GM12864 (cell line): Measurements from ENCODE around the gene NPFF.

ENCODE experiments used
- DNase-seq: peaks from one replicate; pipeline ENCODE4 v3.0.0-alpha.2; 2011; ENCODE audit warnings: low read depth
- H3K4me3 ChIP-seq: 2 replicates; pipeline ENCODE4 v1.5.1; 2011; ENCODE audit warnings: mild to moderate bottlenecking, low read depth, low read length, control low read depth
- CTCF ChIP-seq: IDR thresholded peaks from 2 replicates; pipeline ENCODE4 v1.5.1; 2011; ENCODE audit warnings: low read depth, mild to moderate bottlenecking, moderate library complexity, low read length, control low read depth, inconsistent platforms; ENCODE audit errors: missing control alignments

NPFF gene

GRCh38 chr12:53463802-53464560, 43.3 kb downstream of the NPFF start:
- no peak overlapping the region for H3K4me3 ChIP-seq
- no peak for TF ChIP-seq CTCF
- DNase-seq: no peak

- no peak for TF ChIP-seq CTCF
- no peak for DNase-seq
- H3K4me3 ChIP-seq: no peak overlapping the region
These were observed 44.3 kb downstream of the NPFF start for GRCh38 chr12:53462935-53463334.

GRCh38 chr12:53461591-53461990, 45.7 kb downstream of the NPFF start:
- DNase-seq: no peak
- no peak overlapping the region for H3K4me3 ChIP-seq
- TF ChIP-seq CTCF: no peak

GRCh38 chr12:53461059-53461458, 46.2 kb downstream of the NPFF start:
- TF ChIP-seq CTCF: no peak
- DNase-seq: no peak
- no peak overlapping the region for H3K4me3 ChIP-seq

GRCh38 chr12:53459097-53459496, 48.2 kb downstream of the NPFF start:
- no peak for TF ChIP-seq CTCF
- DNase-seq: no peak
- H3K4me3 ChIP-seq: no peak overlapping the region
